Measurements from ENCODE around the gene GYPC.

Gene GYPC

DNA sequence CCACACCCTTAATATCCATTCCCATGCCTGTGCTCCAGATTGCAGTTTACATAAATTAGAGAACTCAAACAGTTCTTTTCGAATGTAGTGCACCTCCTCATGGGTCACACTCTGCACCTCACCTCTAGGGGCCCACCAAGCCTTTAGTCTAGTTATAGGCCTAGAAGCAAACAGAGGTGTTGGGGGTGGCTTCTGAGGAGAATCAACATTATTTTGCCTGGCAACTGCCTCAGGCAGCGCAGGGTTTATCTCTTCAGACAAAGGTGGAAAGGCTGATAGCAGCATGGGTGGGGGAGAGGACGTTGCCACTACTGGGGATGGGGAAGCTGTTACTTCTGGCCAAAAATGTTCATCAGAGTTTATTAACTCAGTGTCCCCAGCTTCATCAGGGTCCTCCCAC is 5.0 kb upstream of the GYPC start:
- DNase-seq (ENCODE audit: low spot score): no peak

- DNase-seq (ENCODE audit: low spot score): no peak
Observed at GRCh38 chr2:126652323-126652891, 3.6 kb upstream of the GYPC start.

DNA sequence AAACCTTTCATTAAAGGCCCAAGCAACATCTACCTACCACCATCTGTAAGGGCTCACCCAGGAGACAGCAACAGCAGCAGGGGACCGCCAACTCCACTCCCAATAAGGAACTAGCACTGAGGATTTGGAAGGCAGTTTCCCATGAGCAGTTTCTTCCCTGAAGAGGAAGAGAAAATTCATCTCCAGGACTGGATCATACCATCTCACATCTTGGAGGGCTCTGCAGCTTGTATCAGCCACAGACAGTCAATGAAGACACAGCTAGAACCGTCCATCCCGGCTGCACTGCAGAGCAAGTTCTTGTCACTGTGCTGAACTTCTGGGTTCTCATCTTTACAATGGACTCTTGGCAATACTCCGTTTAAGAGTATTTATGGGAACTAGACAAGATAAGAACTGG is 2.8 kb upstream of the GYPC start:
- no peak for DNase-seq (ENCODE audit: low spot score)

- DNase-seq (ENCODE audit: low spot score): no peak
Observed at GRCh38 chr2:126653761-126654160, 2.2 kb upstream of the GYPC start.

DNA sequence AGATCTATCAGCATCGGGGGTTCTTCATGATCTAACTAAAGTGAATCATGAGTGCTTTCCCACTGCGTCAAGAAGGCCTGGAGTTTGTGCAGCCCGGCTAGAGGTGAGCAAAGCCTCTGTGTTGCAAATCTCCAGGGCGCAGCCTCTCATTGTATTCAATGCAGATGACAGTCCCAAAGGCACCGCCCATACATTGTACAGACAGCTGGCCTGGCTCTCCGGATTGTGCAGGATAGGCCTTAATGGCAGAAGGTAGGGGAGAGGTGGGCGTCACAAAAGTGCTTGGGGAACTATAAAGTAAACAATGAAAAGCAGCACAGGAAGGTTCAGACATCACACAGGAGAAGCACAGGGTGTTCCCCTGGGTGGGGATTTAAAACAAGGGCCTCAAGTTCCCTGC is 907 bp upstream of the GYPC start:
- no peak for DNase-seq (ENCODE audit: low spot score)

DNA sequence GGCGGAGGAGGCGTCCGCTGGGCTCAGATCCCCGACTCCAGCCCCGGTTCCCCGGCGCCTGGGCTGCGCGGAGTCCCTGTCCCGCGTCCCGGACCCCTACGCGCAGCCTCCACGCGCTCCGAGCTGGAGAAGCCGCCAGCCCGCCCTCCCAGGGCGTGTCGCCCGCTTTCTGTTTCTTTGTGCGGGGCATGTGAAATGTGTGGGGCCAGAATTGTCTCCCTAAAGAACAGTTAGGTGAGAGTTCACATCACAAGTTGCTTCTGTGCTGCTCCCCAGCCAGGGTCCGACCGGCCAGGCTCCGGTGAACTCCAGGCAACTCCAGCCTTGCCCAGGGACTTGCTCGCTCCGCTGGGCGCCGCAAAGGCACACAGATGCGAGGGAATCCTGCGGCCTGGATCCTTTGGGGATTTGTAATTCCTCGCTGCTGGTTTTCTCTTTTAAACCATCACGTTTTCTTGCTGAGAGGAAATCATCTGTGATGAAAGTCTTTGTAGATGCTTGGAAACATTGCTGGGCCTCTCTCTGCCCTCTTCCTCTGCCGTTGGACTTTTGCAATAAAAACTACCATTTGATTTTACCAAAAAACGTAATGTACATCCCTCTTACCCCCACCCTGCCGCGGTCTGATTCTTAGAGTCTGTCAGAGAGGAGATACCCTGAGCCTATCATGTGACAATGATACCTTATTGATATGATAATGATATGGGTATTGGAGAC is 631 bp downstream of the GYPC start:
- no peak for DNase-seq (ENCODE audit: low spot score)

GRCh38 chr2:126657148-126657635 is 1.2 kb downstream of the GYPC start:
- no peak for DNase-seq (ENCODE audit: low spot score)

DNA sequence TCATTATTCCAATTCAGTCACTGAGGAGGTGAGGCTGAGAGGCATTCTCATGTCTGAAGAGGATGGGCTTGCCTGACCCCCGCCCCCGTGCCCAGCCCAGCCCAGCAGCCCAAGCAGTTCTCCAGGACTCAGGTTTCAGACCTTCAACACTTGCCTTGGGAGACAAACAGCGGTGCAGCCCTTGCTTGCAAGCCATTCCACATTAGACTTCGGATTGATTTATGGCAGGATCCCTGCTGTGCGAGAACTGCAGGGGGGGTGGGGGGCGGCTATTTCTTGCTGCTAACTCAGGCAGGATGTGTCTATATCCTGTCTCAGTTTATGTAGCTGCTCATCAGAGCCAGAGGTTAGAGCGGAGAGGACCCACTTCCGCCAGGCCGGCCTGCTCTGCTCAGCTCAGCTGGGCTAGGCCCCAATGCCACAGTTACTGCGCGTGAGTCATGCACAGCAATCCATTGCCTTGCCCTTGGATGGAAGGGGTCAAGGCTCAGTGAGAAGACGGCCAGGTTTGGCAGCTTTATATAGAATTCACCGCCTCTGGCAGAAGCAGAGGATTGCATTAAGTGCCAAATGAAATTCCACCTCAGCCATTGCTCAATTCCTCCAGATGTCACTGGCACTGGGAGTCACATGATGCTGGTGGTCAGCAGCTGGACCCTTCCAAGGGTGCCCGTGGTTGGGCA is 1.8 kb downstream of the GYPC start:
- no peak for DNase-seq (ENCODE audit: low spot score)

DNA sequence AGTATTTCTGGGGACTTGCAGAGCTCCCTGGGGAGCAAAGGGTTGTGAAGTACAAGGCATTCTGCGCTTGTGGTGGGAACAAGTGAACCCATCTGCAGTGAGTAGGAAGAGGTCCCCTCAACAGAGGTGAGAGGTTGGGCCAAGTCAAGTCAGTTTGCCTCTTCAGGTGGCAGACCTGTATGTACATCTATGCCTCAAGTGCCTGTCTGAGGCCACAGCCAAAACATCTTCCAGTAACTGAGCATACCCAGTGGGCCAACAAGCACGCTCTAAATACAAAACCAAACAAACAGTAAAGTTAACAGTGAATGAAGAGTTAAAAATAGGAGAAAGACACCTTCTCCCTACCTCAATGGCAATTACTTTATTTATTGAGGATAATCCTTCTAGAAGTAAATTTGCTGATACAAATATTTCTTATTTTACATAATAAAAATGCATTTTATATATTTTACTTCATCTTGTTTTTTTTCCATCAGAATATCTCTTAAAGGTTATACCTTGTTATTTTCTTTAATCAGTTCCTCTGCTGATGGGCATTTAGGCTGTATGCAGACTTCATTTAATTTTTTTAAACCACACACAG is 2.5 kb downstream of the GYPC start:
- no peak for DNase-seq (ENCODE audit: low spot score)

GRCh38 chr2:126658905-126659561 is 3.1 kb downstream of the GYPC start:
- DNase-seq (ENCODE audit: low spot score): no peak

DNA sequence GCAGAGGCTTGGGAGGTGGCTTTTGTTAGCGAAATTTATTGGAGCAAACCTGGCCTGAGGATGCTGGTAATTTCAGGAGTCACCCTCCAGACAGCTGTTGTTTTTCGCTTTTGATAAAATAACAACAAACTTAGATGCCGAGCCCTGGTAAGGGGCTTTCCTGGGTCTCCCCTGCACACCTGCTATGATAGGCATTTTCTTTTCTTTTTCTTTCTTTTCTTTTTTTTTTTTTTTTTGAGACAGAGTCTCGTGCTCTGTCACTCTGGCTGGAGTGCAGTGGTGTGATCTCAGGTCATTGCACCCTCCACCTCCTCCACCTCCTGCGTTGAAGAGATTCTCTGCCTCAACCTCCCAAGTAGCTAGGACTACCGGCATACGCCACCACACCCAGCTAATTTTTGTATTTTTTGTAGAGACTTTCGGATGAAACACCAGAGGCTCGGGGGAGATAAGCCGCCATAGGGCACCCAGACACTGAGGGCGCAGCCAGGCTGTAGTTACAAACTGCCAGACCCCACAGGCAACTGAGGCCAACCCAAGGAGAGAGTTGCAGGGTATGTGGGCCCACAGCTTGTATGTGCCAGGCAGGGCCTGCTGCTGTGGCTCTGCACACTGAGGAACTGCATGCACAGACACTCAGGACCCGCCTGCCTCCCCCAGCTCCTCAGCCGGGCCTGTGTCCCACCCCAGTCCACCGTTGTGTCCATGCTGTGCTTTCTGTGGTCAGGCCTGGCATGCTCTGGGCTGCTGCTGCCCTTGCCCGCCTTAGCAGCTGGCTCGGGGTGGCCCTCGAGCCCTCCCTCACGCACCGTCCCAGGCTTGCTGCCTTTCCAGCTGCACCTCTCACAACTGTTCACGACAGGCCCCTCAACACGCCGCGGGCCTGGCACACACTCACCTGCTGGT is 3.9 kb downstream of the GYPC start:
- DNase-seq (ENCODE audit: low spot score): no peak

DNA sequence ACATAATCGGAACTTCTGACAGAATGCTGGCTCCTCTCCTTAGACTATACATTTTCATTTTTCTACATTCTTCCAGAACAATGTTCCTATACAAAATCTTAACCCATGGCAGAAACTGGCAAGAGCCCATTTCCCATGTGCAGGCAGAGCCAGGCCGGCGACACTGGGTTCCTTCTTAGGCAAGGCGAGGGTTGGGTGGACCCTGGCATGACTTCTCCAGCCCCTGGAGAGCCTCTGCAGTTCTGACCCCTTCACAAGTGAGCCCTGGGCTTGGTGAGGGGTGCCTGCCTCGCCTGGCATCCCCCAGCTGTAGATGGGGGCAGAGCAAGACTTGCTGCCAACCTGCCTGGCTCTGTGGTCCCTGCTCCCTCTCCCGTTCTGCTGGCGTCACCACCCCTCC is 5.0 kb downstream of the GYPC start:
- no peak for DNase-seq (ENCODE audit: low spot score)

GRCh38 chr2:126661702-126662500 is 5.9 kb downstream of the GYPC start:
- DNase-seq (ENCODE audit: low spot score): no peak

DNA sequence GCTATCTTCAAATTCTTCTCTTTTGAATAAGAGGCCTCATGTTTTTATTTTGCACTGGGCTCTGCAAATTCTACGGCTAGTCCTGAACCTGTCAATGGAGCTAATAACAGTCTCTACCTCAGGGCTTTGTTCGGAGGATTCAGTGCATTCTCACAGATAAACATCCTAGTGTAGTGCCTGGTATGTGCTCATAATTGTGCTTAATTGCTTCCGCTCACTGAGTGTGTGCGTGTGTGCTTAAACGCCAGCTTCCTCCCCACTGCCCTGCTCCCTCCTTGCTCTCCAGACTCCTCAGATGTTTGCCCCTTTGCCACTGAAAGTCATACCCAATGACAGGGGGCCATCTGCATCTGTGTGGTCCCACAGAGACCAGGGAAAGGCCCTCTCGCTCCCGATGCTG is 6.7 kb downstream of the GYPC start:
- no peak for DNase-seq (ENCODE audit: low spot score)

- DNase-seq (ENCODE audit: low spot score): no peak
Observed at GRCh38 chr2:126663184-126663963, 7.4 kb downstream of the GYPC start.

- DNase-seq (ENCODE audit: low spot score): no peak
Observed at GRCh38 chr2:126664234-126664633, 8.3 kb downstream of the GYPC start.

DNA sequence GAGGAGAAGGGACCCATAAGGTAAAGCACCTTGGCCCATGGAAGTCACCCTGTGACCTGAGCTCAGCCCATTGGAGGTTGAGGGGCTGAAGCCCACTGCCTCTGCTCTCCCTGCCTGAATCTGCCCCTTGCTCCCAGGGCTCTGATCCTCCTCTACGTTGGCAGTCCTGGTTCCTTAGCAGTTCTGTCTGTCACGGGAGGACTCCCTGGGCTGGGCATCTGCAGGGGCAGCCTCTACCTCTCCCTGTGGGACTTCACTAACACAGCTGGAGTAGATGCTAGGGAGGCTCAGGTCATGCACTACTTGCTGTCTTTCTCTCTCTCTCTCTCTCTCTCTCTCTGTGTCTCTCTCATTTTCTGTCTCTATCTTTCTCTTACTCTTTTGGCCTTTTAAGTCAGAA is 8.7 kb downstream of the GYPC start:
- DNase-seq (ENCODE audit: low spot score): no peak

- DNase-seq (ENCODE audit: low spot score): no peak
Observed at GRCh38 chr2:126665483-126665882, 9.5 kb downstream of the GYPC start.

DNA sequence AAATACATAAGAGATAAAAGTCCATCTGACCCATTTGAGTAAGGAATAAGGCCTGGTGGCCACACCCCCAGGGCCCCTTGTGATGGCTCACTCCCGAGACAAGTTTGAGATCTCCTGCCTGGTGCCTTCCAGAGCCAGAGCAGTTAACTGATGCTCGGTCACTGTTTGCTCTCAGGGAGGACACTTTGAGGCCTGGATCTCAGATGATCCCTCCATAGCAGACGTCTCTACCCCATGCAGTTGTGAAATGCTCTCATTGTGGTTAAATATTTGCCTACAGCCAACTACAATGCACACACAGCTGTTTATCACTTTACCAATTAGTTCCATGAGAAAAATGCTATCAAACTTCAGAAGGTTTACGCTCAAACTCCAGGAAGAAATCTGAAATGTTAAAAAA is 12.3 kb downstream of the GYPC start:
- no peak for DNase-seq (ENCODE audit: low spot score)

- no peak for DNase-seq (ENCODE audit: low spot score)
Observed at GRCh38 chr2:126669772-126670171, 13.8 kb downstream of the GYPC start.
